Calu3 (cell line): ENCODE data around the gene CDCA5. TPM values are rescaled to one million over a fixed set of nuclear protein-coding genes. Genes with fewer than 3 reads are reported as not detected.

ENCODE experiments used
- BruUV-seq: library from RNA; stranded (reverse); fragments of 400-500 nt; replicated peaks from 2 replicates; lab custom pipeline; 2021; lab: Mats Ljungman, UMichigan
- CTCF ChIA-PET: fragments of 300-600 bp; sonication (Branson Sonifier 250); formaldehyde crosslinking; loops from one replicate; lab custom pipeline; 2022; ENCODE audit warnings: antibody characterized with exemption; lab: Charles Lee
- DNase-seq: peaks from one replicate; pipeline ENCODE4 v3.0.0; 2022
- H3K27ac Mint-ChIP-seq: one replicate; pipeline ENCODE4 v1.8.0; 2022; ENCODE audit warnings: mixed read lengths; ENCODE audit not compliant: unreplicated experiment
- H3K27me3 Mint-ChIP-seq: one replicate; pipeline ENCODE4 v1.8.0; 2022; ENCODE audit warnings: mixed read lengths; ENCODE audit not compliant: unreplicated experiment
- H3K36me3 Mint-ChIP-seq: one replicate; pipeline ENCODE4 v1.8.0; 2022; ENCODE audit warnings: mild to moderate bottlenecking, moderate library complexity, mixed read lengths; ENCODE audit not compliant: insufficient read depth, unreplicated experiment
- H3K4me1 Mint-ChIP-seq: one replicate; pipeline ENCODE4 v1.8.0; 2022; ENCODE audit warnings: mild to moderate bottlenecking, low read depth, mixed read lengths; ENCODE audit not compliant: unreplicated experiment
- H3K4me3 Mint-ChIP-seq: one replicate; pipeline ENCODE4 v1.8.0; 2022; ENCODE audit warnings: mild to moderate bottlenecking, low read depth, moderate library complexity, mixed read lengths; ENCODE audit not compliant: unreplicated experiment
- H3K9me3 Mint-ChIP-seq: one replicate; pipeline ENCODE4 v1.8.0; 2022; ENCODE audit warnings: low read depth, mixed read lengths; ENCODE audit not compliant: unreplicated experiment
- intact Hi-C: fragments of 100-400 bp; cut with micrococcal nuclease; formaldehyde crosslinking; loops from one replicate; pipeline ENCODE4 v1.10.0; 2022; ENCODE audit not compliant: unreplicated experiment
- total RNA-seq: library from RNA; stranded (reverse); gene quantifications from 2 replicates; pipeline ENCODE4 v1.2.3, GENCODE V29; 2022
- TF ChIP-seq, protein P1 (sequence below): fragments of 200-600 bp; IDR thresholded peaks from one replicate; pipeline ENCODE4 v1.8.0; 2022; ENCODE audit warnings: antibody characterized with exemption; ENCODE audit not compliant: unreplicated experiment

Gene CDCA5
- total RNA-seq, 1 experiment from 2014 or later: 53.4 TPM

- no peaks in the 10 kb centered on the region for H3K9me3 Mint-ChIP-seq
These were observed 41.6 kb upstream of the CDCA5 start for GRCh38 chr11:65125197-65126056.

DNA sequence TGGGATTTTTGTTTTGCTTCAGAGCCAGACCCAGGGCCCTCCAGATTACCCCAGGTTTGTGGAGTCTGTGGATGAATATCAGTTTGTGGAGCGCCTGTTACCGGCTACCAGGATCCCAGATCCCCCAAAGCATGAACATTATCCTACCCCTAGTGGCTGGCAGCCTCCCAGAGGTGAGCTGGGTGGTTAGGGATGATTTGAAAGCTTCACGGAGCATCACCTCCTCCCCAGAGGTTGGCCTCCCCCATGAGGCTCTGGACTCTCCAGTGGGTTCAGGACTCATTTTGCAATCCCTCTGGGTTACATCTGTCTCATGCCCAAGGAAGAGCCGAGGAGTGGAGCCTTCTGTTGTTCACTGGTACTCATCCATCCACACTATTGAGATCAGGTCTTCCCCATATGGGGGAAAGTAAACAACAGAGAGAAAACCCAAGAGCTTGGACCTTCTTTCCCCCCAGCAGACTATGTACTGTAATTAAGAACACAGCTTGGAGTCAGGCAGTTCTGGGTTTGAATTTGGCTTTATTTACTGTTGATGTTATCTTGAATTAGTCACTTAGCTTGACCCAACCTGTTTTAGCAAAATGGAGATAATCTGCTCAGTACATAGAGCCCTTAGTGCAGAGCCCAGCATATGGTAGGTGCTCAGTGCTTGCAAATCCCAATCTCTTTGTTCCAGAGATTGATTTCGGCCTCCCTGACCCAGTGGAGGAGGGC is 40.8 kb upstream of the CDCA5 start:
- Mint-ChIP-seq H3K9me3 (no peaks in the 10 kb centered on the region), H3K4me3 (peak overlapping the region; percentile 36), H3K27me3 (no peaks in the 10 kb centered on the region), H3K27ac (no peak overlapping the region), H3K4me1 (peaks cover 19% of the 10 kb centered on the region), H3K36me3 (peaks cover 86% of the 10 kb centered on the region)
- no peak for DNase-seq
- CTCF ChIA-PET: no interaction called here
- TF ChIP-seq, protein P1, sequence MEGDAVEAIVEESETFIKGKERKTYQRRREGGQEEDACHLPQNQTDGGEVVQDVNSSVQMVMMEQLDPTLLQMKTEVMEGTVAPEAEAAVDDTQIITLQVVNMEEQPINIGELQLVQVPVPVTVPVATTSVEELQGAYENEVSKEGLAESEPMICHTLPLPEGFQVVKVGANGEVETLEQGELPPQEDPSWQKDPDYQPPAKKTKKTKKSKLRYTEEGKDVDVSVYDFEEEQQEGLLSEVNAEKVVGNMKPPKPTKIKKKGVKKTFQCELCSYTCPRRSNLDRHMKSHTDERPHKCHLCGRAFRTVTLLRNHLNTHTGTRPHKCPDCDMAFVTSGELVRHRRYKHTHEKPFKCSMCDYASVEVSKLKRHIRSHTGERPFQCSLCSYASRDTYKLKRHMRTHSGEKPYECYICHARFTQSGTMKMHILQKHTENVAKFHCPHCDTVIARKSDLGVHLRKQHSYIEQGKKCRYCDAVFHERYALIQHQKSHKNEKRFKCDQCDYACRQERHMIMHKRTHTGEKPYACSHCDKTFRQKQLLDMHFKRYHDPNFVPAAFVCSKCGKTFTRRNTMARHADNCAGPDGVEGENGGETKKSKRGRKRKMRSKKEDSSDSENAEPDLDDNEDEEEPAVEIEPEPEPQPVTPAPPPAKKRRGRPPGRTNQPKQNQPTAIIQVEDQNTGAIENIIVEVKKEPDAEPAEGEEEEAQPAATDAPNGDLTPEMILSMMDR: no peak
- TSS peak; percentile 6 for BruUV-seq
- intact Hi-C loops: no loop called here

More at GRCh38 chr11:65125197-65126056, 41.6 kb upstream of the CDCA5 start:
- Mint-ChIP-seq H3K4me3 (no peak overlapping the region), H3K36me3 (peaks cover 85% of the 10 kb centered on the region), H3K4me1 (peaks cover 16% of the 10 kb centered on the region), H3K27ac (no peak overlapping the region), H3K27me3 (no peaks in the 10 kb centered on the region)
- CTCF ChIA-PET: no interaction called here
- TF ChIP-seq, protein P1: no peak
- BruUV-seq: no TSS peak
- intact Hi-C loops: no loop called here
- no peak for DNase-seq

GRCh38 chr11:65121865-65122696 is 38.2 kb upstream of the CDCA5 start, which contains the start of the genes FAU and MRPL49:
TSS of gene FAU (minus strand) at chr11:65122134. CDS start at chr11:65121813, 321 bp downstream.
TSS of gene MRPL49 (plus strand) at chr11:65122321. CDS start at chr11:65122347, 26 bp downstream.
- Mint-ChIP-seq H3K27me3 (no peaks in the 10 kb centered on the region), H3K9me3 (no peaks in the 10 kb centered on the region), H3K4me3 (peak within 1 kb of the TSS; percentile 98), H3K36me3 (peaks cover 85% of the 10 kb centered on the region), H3K4me1 (peaks cover 25% of the 10 kb centered on the region), H3K27ac (peak within 1 kb of the TSS; percentile 99)
- CTCF ChIA-PET: interaction anchor here (0.6 to 1.8 kb wide), 10 partner anchors 9 to 381 kb away, joined by 3 to 14 read pairs (median 4); partner anchors contain the start of genes CAPN1, SAC3D1 and SYVN1
- TSS peak; percentile 72 for BruUV-seq
- peak; percentile 99 for DNase-seq
- intact Hi-C loops: no loop called here
- TF ChIP-seq, protein P1: no peak
